ENCODE data around the gene GXYLT2.
"Not testable (repeated sequence)": the region's sequence is repeated elsewhere in the genome, so short reads cannot be mapped to it uniquely, and the experiment has no call there.

Gene GXYLT2

GRCh38 chr3:72928781-72929735 lies 41.2 kb downstream of the GXYLT2 start:
- not testable (repeated sequence) for H3K4me1 ChIP-seq (ENCODE audit: control insufficient read depth, insufficient read depth, low read length, poor library complexity, severe bottlenecking); H3K4me3 ChIP-seq (ENCODE audit: insufficient read depth, low read depth, low read length, poor library complexity, severe bottlenecking); H3K27me3 ChIP-seq (replicated peaks; ENCODE audit: control insufficient read depth, insufficient read depth, low read length, poor library complexity, severe bottlenecking); H3K9me3 ChIP-seq (ENCODE audit: control insufficient read depth, low read length); H3K36me3 ChIP-seq (ENCODE audit: control insufficient read depth, insufficient read depth, low read length); DNase-seq; H3K27ac ChIP-seq (ENCODE audit: insufficient read depth, low read length, poor library complexity, severe bottlenecking)

GRCh38 chr3:72930754-72931153 lies 42.9 kb downstream of the GXYLT2 start:
- Histone ChIP-seq H3K4me3 (ENCODE audit: insufficient read depth, low read depth, low read length, poor library complexity, severe bottlenecking) (no peak overlapping the region), H3K27ac (ENCODE audit: insufficient read depth, low read length, poor library complexity, severe bottlenecking) (no peak overlapping the region), H3K36me3 (ENCODE audit: control insufficient read depth, insufficient read depth, low read length) (no peaks in the 10 kb centered on the region), H3K4me1 (ENCODE audit: control insufficient read depth, insufficient read depth, low read length, poor library complexity, severe bottlenecking) (no peaks in the 10 kb centered on the region), H3K27me3 (replicated peaks; ENCODE audit: control insufficient read depth, insufficient read depth, low read length, poor library complexity, severe bottlenecking) (no peaks in the 10 kb centered on the region), H3K9me3 (ENCODE audit: control insufficient read depth, low read length) (no peaks in the 10 kb centered on the region)
- no peak for DNase-seq

- Histone ChIP-seq H3K36me3 (ENCODE audit: control insufficient read depth, insufficient read depth, low read length) (no peaks in the 10 kb centered on the region), H3K27me3 (replicated peaks; ENCODE audit: control insufficient read depth, insufficient read depth, low read length, poor library complexity, severe bottlenecking) (no peaks in the 10 kb centered on the region), H3K9me3 (ENCODE audit: control insufficient read depth, low read length) (no peaks in the 10 kb centered on the region), H3K4me3 (ENCODE audit: insufficient read depth, low read depth, low read length, poor library complexity, severe bottlenecking) (no peak overlapping the region), H3K27ac (ENCODE audit: insufficient read depth, low read length, poor library complexity, severe bottlenecking) (no peak overlapping the region), H3K4me1 (ENCODE audit: control insufficient read depth, insufficient read depth, low read length, poor library complexity, severe bottlenecking) (no peaks in the 10 kb centered on the region)
- no peak for DNase-seq
Measured at GRCh38 chr3:72932416-72932815, 44.6 kb downstream of the GXYLT2 start.

GRCh38 chr3:72938471-72939265 lies 50.8 kb downstream of the GXYLT2 start:
- H3K27ac ChIP-seq (ENCODE audit: insufficient read depth, low read length, poor library complexity, severe bottlenecking) = no peak overlapping the region
- peak in 1 of 3 donors; percentile 23 for DNase-seq
- no peak overlapping the region for H3K4me3 ChIP-seq (ENCODE audit: insufficient read depth, low read depth, low read length, poor library complexity, severe bottlenecking)
- H3K4me1 ChIP-seq (ENCODE audit: control insufficient read depth, insufficient read depth, low read length, poor library complexity, severe bottlenecking) = no peaks in the 10 kb centered on the region
- no peaks in the 10 kb centered on the region for H3K36me3 ChIP-seq (ENCODE audit: control insufficient read depth, insufficient read depth, low read length)
- no peaks in the 10 kb centered on the region for H3K9me3 ChIP-seq (ENCODE audit: control insufficient read depth, low read length)
- no peaks in the 10 kb centered on the region for H3K27me3 ChIP-seq (replicated peaks; ENCODE audit: control insufficient read depth, insufficient read depth, low read length, poor library complexity, severe bottlenecking)

- H3K27me3 ChIP-seq (replicated peaks; ENCODE audit: control insufficient read depth, insufficient read depth, low read length, poor library complexity, severe bottlenecking) = no peaks in the 10 kb centered on the region
- DNase-seq = no peak
Measured at GRCh38 chr3:72941245-72941644, 53.4 kb downstream of the GXYLT2 start.

GRCh38 chr3:72942427-72942826 lies 54.6 kb downstream of the GXYLT2 start:
- H3K4me1 ChIP-seq (ENCODE audit: control insufficient read depth, insufficient read depth, low read length, poor library complexity, severe bottlenecking) = no peaks in the 10 kb centered on the region
- H3K9me3 ChIP-seq (ENCODE audit: control insufficient read depth, low read length) = no peaks in the 10 kb centered on the region
- DNase-seq = no peak
- H3K4me3 ChIP-seq (ENCODE audit: insufficient read depth, low read depth, low read length, poor library complexity, severe bottlenecking) = no peak overlapping the region
- H3K36me3 ChIP-seq (ENCODE audit: control insufficient read depth, insufficient read depth, low read length) = no peaks in the 10 kb centered on the region
- H3K27ac ChIP-seq (ENCODE audit: insufficient read depth, low read length, poor library complexity, severe bottlenecking) = no peak overlapping the region
- no peaks in the 10 kb centered on the region for H3K27me3 ChIP-seq (replicated peaks; ENCODE audit: control insufficient read depth, insufficient read depth, low read length, poor library complexity, severe bottlenecking)

More at GRCh38 chr3:72941245-72941644, 53.4 kb downstream of the GXYLT2 start:
- no peaks in the 10 kb centered on the region for H3K4me1 ChIP-seq (ENCODE audit: control insufficient read depth, insufficient read depth, low read length, poor library complexity, severe bottlenecking)
- H3K27ac ChIP-seq (ENCODE audit: insufficient read depth, low read length, poor library complexity, severe bottlenecking) = no peak overlapping the region
- no peaks in the 10 kb centered on the region for H3K9me3 ChIP-seq (ENCODE audit: control insufficient read depth, low read length)
- no peaks in the 10 kb centered on the region for H3K36me3 ChIP-seq (ENCODE audit: control insufficient read depth, insufficient read depth, low read length)
- H3K4me3 ChIP-seq (ENCODE audit: insufficient read depth, low read depth, low read length, poor library complexity, severe bottlenecking) = no peak overlapping the region

- no peaks in the 10 kb centered on the region for H3K27me3 ChIP-seq (replicated peaks; ENCODE audit: control insufficient read depth, insufficient read depth, low read length, poor library complexity, severe bottlenecking)
- no peaks in the 10 kb centered on the region for H3K4me1 ChIP-seq (ENCODE audit: control insufficient read depth, insufficient read depth, low read length, poor library complexity, severe bottlenecking)
- H3K4me3 ChIP-seq (ENCODE audit: insufficient read depth, low read depth, low read length, poor library complexity, severe bottlenecking) = no peak overlapping the region
- H3K36me3 ChIP-seq (ENCODE audit: control insufficient read depth, insufficient read depth, low read length) = no peaks in the 10 kb centered on the region
- no peaks in the 10 kb centered on the region for H3K9me3 ChIP-seq (ENCODE audit: control insufficient read depth, low read length)
- no peak overlapping the region for H3K27ac ChIP-seq (ENCODE audit: insufficient read depth, low read length, poor library complexity, severe bottlenecking)
- no peak for DNase-seq
Measured at GRCh38 chr3:72944696-72945095, 56.9 kb downstream of the GXYLT2 start.

- no peaks in the 10 kb centered on the region for H3K4me1 ChIP-seq (ENCODE audit: control insufficient read depth, insufficient read depth, low read length, poor library complexity, severe bottlenecking)
- no peaks in the 10 kb centered on the region for H3K9me3 ChIP-seq (ENCODE audit: control insufficient read depth, low read length)
- no peak for DNase-seq
- no peaks in the 10 kb centered on the region for H3K36me3 ChIP-seq (ENCODE audit: control insufficient read depth, insufficient read depth, low read length)
- H3K27me3 ChIP-seq (replicated peaks; ENCODE audit: control insufficient read depth, insufficient read depth, low read length, poor library complexity, severe bottlenecking) = no peaks in the 10 kb centered on the region
- H3K4me3 ChIP-seq (ENCODE audit: insufficient read depth, low read depth, low read length, poor library complexity, severe bottlenecking) = no peak overlapping the region
- H3K27ac ChIP-seq (ENCODE audit: insufficient read depth, low read length, poor library complexity, severe bottlenecking) = no peak overlapping the region
Measured at GRCh38 chr3:72947715-72948490, 60.1 kb downstream of the GXYLT2 start.

GRCh38 chr3:72949016-72949415 lies 61.2 kb downstream of the GXYLT2 start:
- H3K27ac ChIP-seq (ENCODE audit: insufficient read depth, low read length, poor library complexity, severe bottlenecking) = no peak overlapping the region
- no peaks in the 10 kb centered on the region for H3K4me1 ChIP-seq (ENCODE audit: control insufficient read depth, insufficient read depth, low read length, poor library complexity, severe bottlenecking)
- H3K9me3 ChIP-seq (ENCODE audit: control insufficient read depth, low read length) = no peaks in the 10 kb centered on the region
- no peaks in the 10 kb centered on the region for H3K36me3 ChIP-seq (ENCODE audit: control insufficient read depth, insufficient read depth, low read length)
- H3K4me3 ChIP-seq (ENCODE audit: insufficient read depth, low read depth, low read length, poor library complexity, severe bottlenecking) = no peak overlapping the region
- no peak for DNase-seq
- H3K27me3 ChIP-seq (replicated peaks; ENCODE audit: control insufficient read depth, insufficient read depth, low read length, poor library complexity, severe bottlenecking) = no peaks in the 10 kb centered on the region
